SJSA1 (cell line): ENCODE measurements around the gene FBXO34. TPM values are rescaled to one million over a fixed set of nuclear protein-coding genes. Genes with fewer than 3 reads are reported as not detected.
"Not testable (repeated sequence)": the region's sequence is repeated elsewhere in the genome, so short reads cannot be mapped to it uniquely, and the experiment has no call there.

Source experiments
- DNase-seq, 2 experiments: peaks; one replicate each; pipeline ENCODE4 v3.0.0-alpha.2; 2015 to 2020; ENCODE audit warnings: low spot score in 2 of 2, low read depth in 1 of 2
- H3K27ac ChIP-seq: fragments of 250-450 bp; sonication (Bioruptor Pico); 2 replicates; pipeline ENCODE4 v1.5.1; 2020; ENCODE audit warnings: mild to moderate bottlenecking, moderate library complexity
- H3K27me3 ChIP-seq: fragments of 250-450 bp; sonication (Bioruptor Pico); replicated peaks from 2 replicates; pipeline ENCODE4 v1.5.1; 2020; ENCODE audit warnings: mild to moderate bottlenecking, moderate library complexity
- H3K36me3 ChIP-seq: fragments of 250-450 bp; sonication (Bioruptor Pico); 2 replicates; pipeline ENCODE4 v1.5.1; 2020; ENCODE audit warnings: mild to moderate bottlenecking
- H3K4me1 ChIP-seq: fragments of 250-450 bp; sonication (Bioruptor Pico); replicated peaks from 2 replicates; pipeline ENCODE4 v1.6.1; 2021; ENCODE audit warnings: mild to moderate bottlenecking
- H3K4me3 ChIP-seq: fragments of 250-450 bp; sonication (Bioruptor Pico); 2 replicates; pipeline ENCODE4 v1.5.1; 2020; ENCODE audit warnings: mild to moderate bottlenecking
- H3K9me3 ChIP-seq: fragments of 250-450 bp; sonication (Bioruptor Pico); replicated peaks from 2 replicates; pipeline ENCODE4 v1.5.1; 2020; ENCODE audit warnings: mild to moderate bottlenecking
- total RNA-seq: library from RNA; depleted of rRNA; stranded (reverse); fragments of >200 nt; shearing (Covaris generic); gene quantifications from 2 replicates; pipeline ENCODE4 v1.2.3, GENCODE V29; 2014

Gene FBXO34
- total RNA-seq, 1 experiment from 2014 or later: 16.5 TPM

DNA sequence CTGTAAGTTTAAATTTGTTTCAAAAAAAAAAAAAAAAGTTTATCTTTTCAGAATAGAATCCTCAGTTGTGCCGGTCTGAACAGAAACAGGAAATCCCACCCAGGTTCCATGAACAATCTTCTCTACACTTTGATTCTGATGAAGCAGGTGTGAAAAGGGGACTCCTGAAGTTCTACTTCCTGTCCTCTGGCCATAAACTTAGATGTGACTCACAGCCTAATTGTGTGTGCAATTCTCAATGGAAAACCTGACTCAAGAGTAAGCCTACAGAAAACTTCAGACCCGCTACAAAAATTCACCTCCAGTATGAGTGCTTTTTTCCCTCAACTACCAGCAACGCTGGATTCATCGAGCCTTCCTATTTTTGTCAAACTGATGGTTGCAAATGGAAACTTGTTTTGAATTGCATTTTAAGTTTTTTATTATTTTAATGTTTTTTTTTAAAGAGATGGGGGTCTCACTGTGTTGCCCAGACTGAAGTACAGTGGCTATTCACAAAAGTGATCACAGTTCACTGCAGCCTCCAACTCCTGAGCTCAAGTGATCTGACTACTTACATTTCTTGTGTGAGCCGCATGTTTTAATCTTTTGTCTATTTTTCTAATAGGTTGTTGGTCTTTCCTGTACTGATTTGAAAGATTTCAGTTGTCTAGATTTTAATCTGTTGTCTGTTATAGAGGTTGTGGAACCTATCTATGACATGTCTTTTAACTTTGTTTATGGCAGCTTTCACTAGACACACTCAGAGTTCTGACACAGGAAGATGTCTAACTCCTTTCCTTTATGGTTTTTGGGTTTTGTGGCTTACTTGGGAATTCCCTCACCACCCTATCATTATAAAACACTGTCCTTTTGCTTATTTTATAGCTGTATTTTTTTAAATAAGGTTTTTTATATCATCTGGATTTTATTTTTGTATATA is 102.8 kb downstream of the FBXO34 start:
- Histone ChIP-seq H3K27ac (peak overlapping the region; percentile 22), H3K4me3 (no peak overlapping the region), H3K9me3 (no peaks in the 10 kb centered on the region), H3K36me3 (peaks cover 20% of the 10 kb centered on the region), H3K27me3 (no peaks in the 10 kb centered on the region), H3K4me1 (peaks cover 13% of the 10 kb centered on the region)
- DNase-seq: peak in 1 of 2 experiments; percentile 27

DNA sequence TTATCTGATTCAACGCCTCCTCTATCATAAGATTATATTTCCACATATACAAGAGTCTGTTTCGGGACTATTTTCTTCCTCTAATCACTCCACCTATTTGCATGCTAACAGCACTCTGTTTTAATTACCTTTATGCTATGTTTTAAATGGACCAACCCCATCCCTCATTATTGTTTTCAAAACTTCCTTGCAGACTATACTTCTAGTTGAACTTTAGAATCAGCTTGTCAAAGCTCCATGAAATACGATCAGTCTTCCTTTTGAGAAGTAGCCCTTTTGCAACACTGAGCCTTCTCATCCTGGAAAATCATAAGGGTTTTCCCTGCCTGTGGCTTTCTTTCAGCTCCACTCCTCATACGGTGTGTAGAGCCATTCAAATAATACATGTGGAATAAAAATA is 103.5 kb downstream of the FBXO34 start:
- Histone ChIP-seq H3K36me3 (peaks cover 17% of the 10 kb centered on the region), H3K9me3 (no peaks in the 10 kb centered on the region), H3K4me1 (peaks cover 13% of the 10 kb centered on the region), H3K27ac (peak overlapping the region; percentile 22; the same call in 1 of the 2 replicates), H3K4me3 (no peak overlapping the region), H3K27me3 (no peaks in the 10 kb centered on the region)
- no peak for DNase-seq

DNA sequence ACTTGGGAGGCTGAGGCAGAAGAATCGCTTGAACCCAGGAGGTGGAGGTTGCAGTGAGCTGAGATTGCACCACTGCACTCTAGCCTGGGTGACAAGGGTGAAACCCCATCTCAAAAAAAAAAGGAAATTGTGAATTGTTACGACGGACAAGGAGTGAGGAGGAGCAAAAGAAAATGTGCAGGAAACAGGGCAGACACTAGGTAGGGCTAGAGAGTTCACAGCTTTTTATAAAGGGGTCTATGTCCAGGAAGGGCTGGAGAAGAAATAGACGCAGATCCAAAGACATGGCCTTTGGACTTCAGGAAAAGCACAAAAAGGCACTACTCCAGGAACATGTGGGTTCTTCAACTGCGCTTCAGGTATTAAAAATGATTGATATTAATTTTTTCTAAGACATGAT is 106.0 kb downstream of the FBXO34 start:
- H3K27ac ChIP-seq: no peak overlapping the region
- peaks cover 28% of the 10 kb centered on the region for H3K36me3 ChIP-seq
- H3K4me3 ChIP-seq: no peak overlapping the region
- no peaks in the 10 kb centered on the region for H3K27me3 ChIP-seq
- peaks cover 27% of the 10 kb centered on the region for H3K4me1 ChIP-seq
- no peak for DNase-seq
- H3K9me3 ChIP-seq: no peaks in the 10 kb centered on the region

- peak in 1 of 2 experiments; percentile 6 for DNase-seq
- Histone ChIP-seq H3K27me3 (no peaks in the 10 kb centered on the region), H3K27ac (no peak overlapping the region)
Observed at GRCh38 chr14:55381040-55381439, 109.8 kb downstream of the FBXO34 start.

GRCh38 chr14:55381561-55381960 is 110.3 kb downstream of the FBXO34 start:
- peaks cover 31% of the 10 kb centered on the region for H3K4me1 ChIP-seq
- H3K27ac ChIP-seq: no peak overlapping the region; the same call in 1 of the 2 replicates
- no peak for DNase-seq
- H3K27me3 ChIP-seq: no peaks in the 10 kb centered on the region
- H3K36me3 ChIP-seq: peaks cover 24% of the 10 kb centered on the region
- no peaks in the 10 kb centered on the region for H3K9me3 ChIP-seq
- no peak overlapping the region for H3K4me3 ChIP-seq

More at GRCh38 chr14:55381040-55381439, 109.8 kb downstream of the FBXO34 start:
- Histone ChIP-seq H3K36me3 (peaks cover 28% of the 10 kb centered on the region), H3K4me3 (no peak overlapping the region), H3K4me1 (peaks cover 31% of the 10 kb centered on the region), H3K9me3 (no peaks in the 10 kb centered on the region)

GRCh38 chr14:55382483-55382882 is 111.3 kb downstream of the FBXO34 start:
- H3K4me1 ChIP-seq: peaks cover 31% of the 10 kb centered on the region
- no peak overlapping the region for H3K4me3 ChIP-seq
- H3K27me3 ChIP-seq: no peaks in the 10 kb centered on the region
- DNase-seq: peak in 1 of 2 experiments; percentile 19
- no peaks in the 10 kb centered on the region for H3K9me3 ChIP-seq
- peak overlapping the region; percentile 63 for H3K27ac ChIP-seq
- peaks cover 21% of the 10 kb centered on the region for H3K36me3 ChIP-seq

GRCh38 chr14:55383056-55383466 is 111.8 kb downstream of the FBXO34 start:
- DNase-seq: peak; percentile 78 to 81
- Histone ChIP-seq H3K36me3 (peaks cover 21% of the 10 kb centered on the region), H3K27ac (peak overlapping the region; percentile 63), H3K4me1 (peaks cover 31% of the 10 kb centered on the region)
- H3K4me3 ChIP-seq, H3K27me3 ChIP-seq, H3K9me3 ChIP-seq: not testable (repeated sequence)

- H3K27me3 ChIP-seq: no peaks in the 10 kb centered on the region
- no peak overlapping the region for H3K4me3 ChIP-seq
- no peaks in the 10 kb centered on the region for H3K9me3 ChIP-seq
- peak in 1 of 2 experiments; percentile 24 for DNase-seq
- peaks cover 32% of the 10 kb centered on the region for H3K4me1 ChIP-seq
- peak overlapping the region; percentile 63 for H3K27ac ChIP-seq
- peaks cover 21% of the 10 kb centered on the region for H3K36me3 ChIP-seq
Observed at GRCh38 chr14:55383541-55384140, 112.4 kb downstream of the FBXO34 start.

- DNase-seq: no peak
- H3K4me3 ChIP-seq: no peak overlapping the region
- peaks cover 21% of the 10 kb centered on the region for H3K36me3 ChIP-seq
- no peak overlapping the region for H3K27ac ChIP-seq
- H3K9me3 ChIP-seq: no peaks in the 10 kb centered on the region
- no peaks in the 10 kb centered on the region for H3K27me3 ChIP-seq
- peaks cover 41% of the 10 kb centered on the region for H3K4me1 ChIP-seq
Observed at GRCh38 chr14:55384536-55384935, 113.3 kb downstream of the FBXO34 start.

DNA sequence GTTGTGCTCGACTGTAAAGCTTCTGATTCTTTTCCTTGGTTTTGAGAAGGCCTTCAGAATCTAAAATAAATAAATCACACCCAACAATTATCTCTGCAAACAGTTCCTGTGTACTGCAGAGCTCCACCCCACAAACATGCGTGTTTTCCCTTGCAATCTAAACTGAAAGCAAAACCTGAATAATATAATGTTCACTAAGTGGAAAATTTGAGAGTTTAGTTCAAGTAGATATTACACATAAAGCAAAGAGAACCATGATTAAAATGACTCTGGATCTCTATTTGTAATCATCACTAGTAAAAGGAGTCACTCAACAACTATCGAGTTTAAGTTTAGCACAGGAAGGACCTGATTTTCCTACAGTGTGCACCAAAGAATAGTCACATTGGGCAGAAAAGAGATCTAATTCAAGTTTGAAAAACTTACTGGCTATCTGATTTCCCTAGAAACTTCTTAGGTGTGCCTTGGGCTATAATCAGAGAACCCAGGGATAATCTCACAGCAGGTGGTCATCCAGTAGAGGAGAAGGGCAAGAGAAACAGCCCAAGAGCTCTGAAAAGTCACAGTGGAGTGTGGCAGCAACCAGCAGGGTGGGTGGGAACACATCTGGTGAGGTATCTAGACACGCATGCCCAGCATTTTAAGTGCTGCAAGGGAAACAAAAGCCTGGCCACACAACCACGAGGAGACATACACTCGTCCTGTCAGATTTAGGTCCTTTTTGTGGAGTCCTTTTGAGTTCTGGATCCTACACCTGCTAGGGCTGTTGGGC is 115.0 kb downstream of the FBXO34 start:
- Histone ChIP-seq H3K4me3 (no peak overlapping the region), H3K9me3 (no peaks in the 10 kb centered on the region), H3K4me1 (peaks cover 42% of the 10 kb centered on the region), H3K27ac (no peak overlapping the region), H3K36me3 (peaks cover 18% of the 10 kb centered on the region), H3K27me3 (no peaks in the 10 kb centered on the region)
- no peak for DNase-seq

GRCh38 chr14:55387121-55387520 is 115.9 kb downstream of the FBXO34 start:
- no peak for DNase-seq
- H3K9me3 ChIP-seq: no peaks in the 10 kb centered on the region
- no peaks in the 10 kb centered on the region for H3K27me3 ChIP-seq
- H3K4me1 ChIP-seq: peaks cover 33% of the 10 kb centered on the region
- H3K27ac ChIP-seq: no peak overlapping the region
- peaks cover 9% of the 10 kb centered on the region for H3K36me3 ChIP-seq
- no peak overlapping the region for H3K4me3 ChIP-seq

DNA sequence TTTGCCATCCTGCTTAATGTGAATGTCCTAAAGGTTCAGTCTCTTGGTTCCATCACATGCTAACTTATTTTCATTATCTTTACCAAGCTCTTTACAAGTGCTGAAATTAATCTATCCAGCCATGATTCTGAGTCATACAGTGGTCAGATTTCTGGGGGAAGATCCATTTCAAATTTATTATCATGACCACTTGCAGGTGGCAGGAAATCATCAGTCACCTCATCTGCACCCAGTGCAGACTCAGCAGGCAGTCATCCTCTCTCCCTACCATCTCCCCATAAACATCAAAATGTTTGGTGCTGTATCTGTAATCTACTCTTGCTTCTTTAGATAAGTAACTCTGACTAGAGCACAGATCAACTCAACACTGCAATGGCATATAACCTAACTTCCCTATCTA is 116.9 kb downstream of the FBXO34 start:
- H3K36me3 ChIP-seq: peaks cover 9% of the 10 kb centered on the region
- peaks cover 23% of the 10 kb centered on the region for H3K4me1 ChIP-seq
- DNase-seq: no peak
- no peaks in the 10 kb centered on the region for H3K9me3 ChIP-seq
- H3K4me3 ChIP-seq: no peak overlapping the region
- no peak overlapping the region for H3K27ac ChIP-seq
- H3K27me3 ChIP-seq: no peaks in the 10 kb centered on the region

DNA sequence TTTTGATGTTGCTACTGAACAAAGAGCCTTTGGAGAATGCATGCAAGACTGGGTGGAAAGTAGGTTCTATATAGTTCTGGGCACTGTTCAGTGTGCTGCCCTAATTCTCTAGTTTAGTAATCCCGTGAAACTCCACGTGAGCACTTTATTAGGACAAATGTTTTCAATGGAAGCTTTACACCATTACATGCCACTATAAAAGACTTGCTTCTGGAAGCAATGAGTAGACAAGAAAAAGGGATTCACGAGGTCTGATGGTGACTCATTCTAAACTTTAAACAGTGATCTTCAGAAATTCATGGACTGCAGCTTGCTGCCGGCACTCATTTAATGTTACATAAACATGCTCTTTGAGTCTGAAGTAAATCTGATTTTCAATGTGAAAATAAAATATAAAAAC is 118.1 kb downstream of the FBXO34 start:
- no peaks in the 10 kb centered on the region for H3K27me3 ChIP-seq
- H3K9me3 ChIP-seq: no peaks in the 10 kb centered on the region
- peak overlapping the region; percentile 14 for H3K27ac ChIP-seq
- no peak overlapping the region for H3K4me3 ChIP-seq
- peaks cover 15% of the 10 kb centered on the region for H3K4me1 ChIP-seq
- peaks cover 9% of the 10 kb centered on the region for H3K36me3 ChIP-seq
- DNase-seq: peak in 1 of 2 experiments; percentile 53
